PC-9 (cell line): ENCODE results near the gene SERTAD4. TPM values are rescaled to one million over a fixed set of nuclear protein-coding genes. Genes with fewer than 3 reads are reported as not detected.

Experiments
- BruUV-seq: library from RNA; stranded (reverse); fragments of 400-500 nt; replicated peaks from 2 replicates; lab custom pipeline; 2021; lab: Mats Ljungman, UMichigan
- CTCF ChIA-PET: fragments of 300-600 bp; sonication (Branson Sonifier 250); formaldehyde crosslinking; loops from one replicate; lab custom pipeline; 2022; ENCODE audit warnings: antibody characterized with exemption; lab: Charles Lee
- POLR2A ChIA-PET: fragments of 300-600 bp; sonication (Branson Sonifier 250); formaldehyde crosslinking; loops from one replicate; lab custom pipeline; 2022; ENCODE audit warnings: antibody characterized with exemption; ENCODE audit not compliant: unreplicated experiment; lab: Charles Lee
- DNase-seq, 2 experiments: peaks; one replicate each; pipeline versions ENCODE4 v3.0.0 to v3.0.0-alpha.2; 2015 to 2022; ENCODE audit warnings: mixed read lengths in 1 of 2
- H2AFZ ChIP-seq: fragments of 200-600 bp; sonication (generic); 2 replicates; pipeline ENCODE4 v1.8.1; 2017; ENCODE audit warnings: antibody characterized with exemption
- H3F3A ChIP-seq: fragments of 200-600 bp; sonication (generic); 2 replicates; pipeline ENCODE4 v1.8.1; 2017; ENCODE audit warnings: antibody characterized with exemption, mild to moderate bottlenecking, low read depth; ENCODE audit not compliant: insufficient read depth
- H3K27ac ChIP-seq: fragments of 200-600 bp; sonication (generic); 2 replicates; pipeline ENCODE4 v1.6.1; 2016; ENCODE audit warnings: mixed run types
- H3K27me3 ChIP-seq: fragments of 200-600 bp; sonication (generic); 2 replicates; pipeline ENCODE4 v1.6.1; 2016; ENCODE audit warnings: low read depth, mixed run types; ENCODE audit not compliant: insufficient read depth
- H3K36me3 ChIP-seq: fragments of 200-600 bp; sonication (generic); 2 replicates; pipeline ENCODE4 v1.6.1; 2016; ENCODE audit warnings: low read depth, mixed run types
- H3K4me1 ChIP-seq: fragments of 200-600 bp; sonication (generic); replicated peaks from 2 replicates; pipeline ENCODE4 v1.6.1; 2016; ENCODE audit warnings: mixed run types; ENCODE audit not compliant: insufficient read depth
- H3K4me2 ChIP-seq: fragments of 200-600 bp; sonication (generic); 2 replicates; pipeline ENCODE4 v1.6.1; 2017; ENCODE audit warnings: mixed run types
- H3K4me3 ChIP-seq: fragments of 200-600 bp; sonication (generic); 2 replicates; pipeline ENCODE4 v1.6.1; 2016; ENCODE audit warnings: mixed run types
- H3K79me2 ChIP-seq: fragments of 200-600 bp; sonication (generic); 2 replicates; pipeline ENCODE4 v1.6.1; 2017; ENCODE audit warnings: low read depth, mixed run types
- H3K9me2 ChIP-seq: fragments of 200-600 bp; sonication (generic); 2 replicates; pipeline ENCODE4 v1.8.1; 2017; ENCODE audit warnings: mild to moderate bottlenecking; ENCODE audit not compliant: insufficient read depth
- H3K9me3 ChIP-seq: fragments of 200-600 bp; sonication (generic); 2 replicates; pipeline ENCODE4 v1.8.1; 2016; ENCODE audit warnings: low read depth; ENCODE audit not compliant: insufficient read depth
- H4K20me1 ChIP-seq: fragments of 200-600 bp; sonication (generic); 2 replicates; pipeline ENCODE4 v1.8.1; 2017; ENCODE audit not compliant: insufficient read depth
- EZH2 ChIP-seq: fragments of 200-600 bp; sonication (generic); IDR thresholded peaks from 2 replicates; pipeline ENCODE4 v1.8.0; 2017; ENCODE audit warnings: antibody characterized with exemption, low read depth
- intact Hi-C: fragments of 100-400 bp; cut with micrococcal nuclease; formaldehyde crosslinking; loops from one replicate; pipeline ENCODE4 v1.10.0; 2022; ENCODE audit not compliant: unreplicated experiment
- total RNA-seq: library from RNA; stranded (reverse); gene quantifications from 2 replicates; pipeline ENCODE4 v1.2.3, GENCODE V29; 2021
- TF ChIP-seq, protein P1 (sequence below): fragments of 200-600 bp; sonication (generic); conservative IDR thresholded peaks from 2 replicates; pipeline ENCODE4 v1.6.1; 2017; ENCODE audit warnings: mixed run types, antibody characterized with exemption, mild to moderate bottlenecking, moderate library complexity

Gene SERTAD4
- total RNA-seq, 1 experiment from 2014 or later: 22.6 TPM

DNA sequence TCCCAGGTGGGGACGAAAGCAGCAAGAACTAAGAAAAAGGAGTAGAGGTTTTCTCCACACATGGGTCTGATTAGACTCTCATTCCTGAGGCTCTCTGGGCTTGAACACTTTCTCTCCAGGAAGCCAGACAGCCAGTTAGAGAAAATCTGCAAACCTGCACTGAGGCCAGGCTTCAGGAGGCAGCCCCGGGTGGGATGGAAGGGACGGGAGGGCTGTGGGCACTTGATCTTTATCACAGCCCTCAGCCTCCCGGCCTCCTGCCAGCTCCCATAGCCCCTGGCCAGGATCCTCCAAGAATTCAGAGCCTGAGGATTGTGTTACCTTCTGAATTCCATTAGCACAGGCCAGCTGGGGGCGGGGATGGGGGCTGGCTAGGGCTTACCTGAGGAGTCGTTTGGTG is 40.1 kb downstream of the SERTAD4 start:
- CTCF ChIA-PET: no interaction called here
- Histone ChIP-seq H4K20me1 (no peaks in the 10 kb centered on the region), H3K79me2 (no peaks in the 10 kb centered on the region), H3F3A (no peaks in the 10 kb centered on the region), H3K27ac (no peak overlapping the region), H3K4me1 (no peaks in the 10 kb centered on the region), H2AFZ (no peak overlapping the region), H3K4me3 (no peak overlapping the region), H3K4me2 (no peak overlapping the region), H3K9me2 (no peaks in the 10 kb centered on the region), H3K36me3 (no peaks in the 10 kb centered on the region), H3K27me3 (no peaks in the 10 kb centered on the region), H3K9me3 (no peaks in the 10 kb centered on the region)
- POLR2A ChIA-PET: no interaction called here
- intact Hi-C loops: loop anchor here (2.0 kb wide), 1 partner anchor 20 kb away; no protein-coding TSS in a partner anchor
- peak in 1 of 2 experiments; percentile 63 for DNase-seq
- no peak for TF ChIP-seq EZH2
- TF ChIP-seq, protein P1, sequence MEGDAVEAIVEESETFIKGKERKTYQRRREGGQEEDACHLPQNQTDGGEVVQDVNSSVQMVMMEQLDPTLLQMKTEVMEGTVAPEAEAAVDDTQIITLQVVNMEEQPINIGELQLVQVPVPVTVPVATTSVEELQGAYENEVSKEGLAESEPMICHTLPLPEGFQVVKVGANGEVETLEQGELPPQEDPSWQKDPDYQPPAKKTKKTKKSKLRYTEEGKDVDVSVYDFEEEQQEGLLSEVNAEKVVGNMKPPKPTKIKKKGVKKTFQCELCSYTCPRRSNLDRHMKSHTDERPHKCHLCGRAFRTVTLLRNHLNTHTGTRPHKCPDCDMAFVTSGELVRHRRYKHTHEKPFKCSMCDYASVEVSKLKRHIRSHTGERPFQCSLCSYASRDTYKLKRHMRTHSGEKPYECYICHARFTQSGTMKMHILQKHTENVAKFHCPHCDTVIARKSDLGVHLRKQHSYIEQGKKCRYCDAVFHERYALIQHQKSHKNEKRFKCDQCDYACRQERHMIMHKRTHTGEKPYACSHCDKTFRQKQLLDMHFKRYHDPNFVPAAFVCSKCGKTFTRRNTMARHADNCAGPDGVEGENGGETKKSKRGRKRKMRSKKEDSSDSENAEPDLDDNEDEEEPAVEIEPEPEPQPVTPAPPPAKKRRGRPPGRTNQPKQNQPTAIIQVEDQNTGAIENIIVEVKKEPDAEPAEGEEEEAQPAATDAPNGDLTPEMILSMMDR: no peak
- BruUV-seq: no TSS peak

DNA sequence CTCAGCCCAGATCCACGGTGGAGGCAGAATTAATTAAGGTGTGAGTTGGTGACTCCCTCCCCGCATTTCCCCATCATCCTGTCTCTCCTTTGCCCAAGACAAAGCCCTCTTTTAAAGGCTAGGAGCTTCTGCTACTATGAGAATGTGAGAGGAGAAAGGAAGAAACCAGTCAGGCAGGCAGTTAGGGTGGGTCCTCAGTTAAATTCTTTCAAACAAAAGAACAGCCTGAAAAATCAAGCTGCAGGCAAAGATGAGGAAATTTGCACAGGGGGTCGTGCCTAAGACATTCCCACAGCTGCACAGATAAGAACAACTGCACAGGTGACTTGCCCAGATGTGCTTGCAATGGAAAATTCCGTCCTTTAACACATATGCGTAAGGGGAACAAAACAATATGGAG is 47.6 kb downstream of the SERTAD4 start:
- Histone ChIP-seq H4K20me1 (no peaks in the 10 kb centered on the region), H2AFZ (no peak overlapping the region), H3K4me1 (no peaks in the 10 kb centered on the region), H3K9me3 (peaks cover 8% of the 10 kb centered on the region; the same call in 1 of the 2 replicates), H3F3A (no peaks in the 10 kb centered on the region), H3K27me3 (peaks cover 8% of the 10 kb centered on the region; the same call in 1 of the 2 replicates), H3K9me2 (no peaks in the 10 kb centered on the region), H3K4me2 (no peak overlapping the region), H3K36me3 (no peaks in the 10 kb centered on the region), H3K27ac (no peak overlapping the region), H3K4me3 (no peak overlapping the region), H3K79me2 (no peaks in the 10 kb centered on the region)
- BruUV-seq: no TSS peak
- ChIA-PET CTCF (no interaction called here), POLR2A (interaction anchor here (0.6 to 0.7 kb wide), 2 partner anchors 41 to 47 kb away, joined by 3 to 5 read pairs; no protein-coding TSS in a partner anchor)
- TF ChIP-seq, protein P1: no peak
- TF ChIP-seq EZH2: no peak
- intact Hi-C loops: no loop called here
- DNase-seq: no peak

DNA sequence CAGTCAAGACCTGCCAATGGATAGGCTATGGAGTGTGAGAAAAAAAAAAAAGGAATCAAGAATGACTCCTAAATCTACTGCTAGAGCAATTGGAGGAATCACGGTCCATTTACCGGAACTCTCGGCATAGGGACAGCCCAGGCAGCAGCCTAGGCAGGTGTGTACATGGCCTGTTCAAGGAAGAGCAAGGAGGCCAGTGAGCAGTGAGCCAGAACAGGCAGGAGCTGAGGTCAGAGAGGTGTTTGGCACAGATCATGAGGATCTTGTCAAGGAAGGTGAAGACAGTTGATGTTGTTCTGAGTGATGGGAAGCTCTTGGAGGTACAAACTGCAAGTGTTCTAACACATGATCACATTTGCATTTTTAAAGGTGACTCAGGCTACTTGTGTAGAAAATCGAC is 55.5 kb downstream of the SERTAD4 start:
- BruUV-seq: no TSS peak
- Histone ChIP-seq H3K79me2 (no peaks in the 10 kb centered on the region), H3K9me2 (no peaks in the 10 kb centered on the region), H3K4me2 (no peak overlapping the region), H3K9me3 (no peaks in the 10 kb centered on the region), H3K36me3 (no peaks in the 10 kb centered on the region), H4K20me1 (no peaks in the 10 kb centered on the region), H3K4me1 (peaks cover 6% of the 10 kb centered on the region), H3K27me3 (peaks cover 5% of the 10 kb centered on the region; the same call in 1 of the 2 replicates), H3K4me3 (no peak overlapping the region), H3F3A (no peaks in the 10 kb centered on the region), H2AFZ (no peak overlapping the region), H3K27ac (no peak overlapping the region)
- TF ChIP-seq, protein P1: no peak
- no peak for TF ChIP-seq EZH2
- DNase-seq: no peak
- ChIA-PET CTCF (no interaction called here), POLR2A (no interaction called here)
- intact Hi-C loops: no loop called here
